Measurements from ENCODE around the gene MTUS2.

GRCh38 chr13:28983641-28984040, 163.5 kb downstream of the MTUS2 start:
- TF ChIP-seq BRCA1 (IDR thresholded peaks at IDR 0.05) (no peak), BRCA1 (CRISPR knock-in tag; IDR thresholded peaks at IDR 0.05) (no peak), PYGO2 (tag; IDR thresholded peaks at IDR 0.05) (no peak), MAX (CRISPR knock-in tag; IDR thresholded peaks at IDR 0.05) (no peak), HNRNPH1 (optimal IDR thresholded peaks at IDR 0.05; ENCODE audit: low read depth, low read length) (no peak), SPI1 (IDR thresholded peaks at IDR 0.05; ENCODE audit: borderline replicate concordance, low read depth, low read length) (no peak), GATA2 (CRISPR knock-in tag; IDR thresholded peaks at IDR 0.05) (no peak), ZNF354B (CRISPR knock-in tag; IDR thresholded peaks at IDR 0.05) (no peak), ZNF3 (CRISPR knock-in tag; IDR thresholded peaks at IDR 0.05) (no peak), IRF9 (tag; IDR thresholded peaks at IDR 0.05) (no peak)

Measured in K562 (cell line).